KOPT-K1 (cell line): ENCODE measurements around the gene SERP2.

ENCODE experiments used
- H3K27ac ChIP-seq: fragments of 200-600 bp; sonication (generic); 2 replicates; pipeline ENCODE4 v1.5.1; 2016; ENCODE audit warnings: antibody characterized with exemption, mild to moderate bottlenecking, low read depth, low read length; ENCODE audit not compliant: poor library complexity, severe bottlenecking
- H3K36me3 ChIP-seq: fragments of 200-600 bp; sonication (generic); 2 replicates; pipeline ENCODE4 v1.5.1; 2017; ENCODE audit warnings: antibody characterized with exemption, mild to moderate bottlenecking, low read length, moderate library complexity; ENCODE audit not compliant: insufficient read depth
- H3K9me3 ChIP-seq: fragments of 200-600 bp; sonication (generic); 2 replicates; pipeline ENCODE4 v1.5.1; 2017; ENCODE audit warnings: antibody characterized with exemption, low read length, mild to moderate bottlenecking; ENCODE audit not compliant: insufficient read depth, poor library complexity, severe bottlenecking

SERP2 gene

DNA sequence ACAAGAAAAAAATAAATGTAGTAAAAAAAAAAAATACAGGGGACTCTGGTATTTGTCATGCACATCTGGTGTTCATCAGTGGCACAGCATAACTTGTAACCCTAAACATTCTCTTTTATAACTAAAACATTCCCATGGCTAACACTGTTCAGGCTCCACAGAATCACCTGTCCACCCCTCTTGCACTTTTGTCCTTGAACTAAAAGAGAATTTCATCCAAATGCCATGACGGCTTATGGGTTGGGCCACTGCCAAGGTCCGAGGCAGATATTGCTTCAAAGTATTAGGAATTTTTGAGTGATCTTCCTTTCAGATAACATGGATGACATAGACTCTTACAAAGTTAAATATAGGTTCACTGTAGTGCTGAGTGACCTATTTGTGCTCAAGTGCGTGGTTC, 25.7 kb upstream of the SERP2 start:
- Histone ChIP-seq H3K36me3 (no peaks in the 10 kb centered on the region), H3K27ac (no peak overlapping the region), H3K9me3 (no peaks in the 10 kb centered on the region)

DNA sequence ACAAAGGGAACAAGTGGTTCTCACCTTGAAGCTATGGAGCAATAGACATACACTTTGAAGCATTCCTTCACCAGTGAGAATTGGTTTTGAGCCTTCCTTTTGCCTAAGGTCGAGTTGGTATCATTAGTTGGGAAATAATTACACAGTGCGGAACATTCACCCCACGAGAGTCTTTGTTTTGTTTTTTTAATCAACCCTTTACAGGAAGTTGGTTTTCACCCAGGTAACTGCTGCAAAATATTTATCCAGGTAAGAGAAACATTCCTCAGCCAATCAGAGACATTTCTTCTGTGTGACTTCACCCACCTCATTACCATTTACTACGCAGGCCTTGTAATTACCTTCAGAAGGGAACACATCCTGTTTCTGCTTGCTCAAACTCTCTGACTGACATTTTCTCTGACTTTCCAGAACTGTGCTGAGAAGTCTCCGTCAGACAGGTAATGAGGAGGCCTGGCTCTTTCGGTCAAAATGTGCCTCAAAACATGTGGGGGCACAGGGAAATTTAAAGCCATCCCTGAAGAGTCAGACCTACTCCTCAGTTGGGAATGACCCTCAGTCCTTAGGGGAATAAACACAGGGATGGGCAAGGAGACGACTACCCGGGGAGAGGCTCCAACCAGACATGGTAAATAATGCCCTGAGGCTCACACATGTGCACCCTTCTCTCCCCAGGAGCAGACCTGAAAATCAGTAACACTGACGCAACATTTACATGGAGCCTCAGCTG, 22.7 kb upstream of the SERP2 start:
- Histone ChIP-seq H3K27ac (peak overlapping the region; percentile 72), H3K36me3 (no peaks in the 10 kb centered on the region), H3K9me3 (no peaks in the 10 kb centered on the region)

DNA sequence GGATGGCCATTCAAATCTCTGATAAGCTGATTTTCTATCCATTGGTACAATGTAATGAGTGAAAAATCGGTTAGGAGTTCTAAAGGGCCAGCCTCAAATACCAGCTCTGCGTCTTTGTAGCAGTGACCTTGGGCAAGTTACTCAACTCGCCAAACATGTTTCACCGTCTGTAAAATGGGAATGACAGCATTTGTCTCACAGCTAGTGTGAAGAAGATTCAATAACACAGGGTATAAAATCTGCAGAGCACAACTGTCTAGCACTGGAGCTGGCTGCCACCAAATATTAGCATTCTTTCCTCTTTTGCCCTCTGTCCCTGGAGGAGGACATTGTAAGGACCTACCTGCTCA, 22.1 kb upstream of the SERP2 start:
- Histone ChIP-seq H3K27ac (peak overlapping the region; percentile 72), H3K9me3 (no peaks in the 10 kb centered on the region), H3K36me3 (no peaks in the 10 kb centered on the region)

DNA sequence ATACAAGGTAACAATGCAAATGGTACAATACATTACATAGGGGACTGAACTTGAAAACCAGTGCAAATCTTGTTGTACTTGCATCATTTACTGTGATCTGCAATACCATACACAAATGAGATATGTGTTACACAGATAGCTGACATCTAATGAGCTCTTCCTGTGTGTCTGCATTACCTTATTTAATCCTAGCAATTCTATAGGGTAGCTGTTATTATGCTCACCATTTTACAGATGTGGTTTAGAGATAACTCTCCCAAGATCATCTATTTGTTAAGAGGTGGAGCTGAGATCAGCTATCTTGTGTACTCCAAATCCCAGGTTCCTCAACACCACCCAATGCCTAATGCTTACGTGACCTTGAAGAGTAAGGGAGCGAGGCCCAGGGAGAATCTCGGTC, 21.4 kb upstream of the SERP2 start:
- Histone ChIP-seq H3K27ac (peak overlapping the region; percentile 72), H3K9me3 (no peaks in the 10 kb centered on the region), H3K36me3 (no peaks in the 10 kb centered on the region)

DNA sequence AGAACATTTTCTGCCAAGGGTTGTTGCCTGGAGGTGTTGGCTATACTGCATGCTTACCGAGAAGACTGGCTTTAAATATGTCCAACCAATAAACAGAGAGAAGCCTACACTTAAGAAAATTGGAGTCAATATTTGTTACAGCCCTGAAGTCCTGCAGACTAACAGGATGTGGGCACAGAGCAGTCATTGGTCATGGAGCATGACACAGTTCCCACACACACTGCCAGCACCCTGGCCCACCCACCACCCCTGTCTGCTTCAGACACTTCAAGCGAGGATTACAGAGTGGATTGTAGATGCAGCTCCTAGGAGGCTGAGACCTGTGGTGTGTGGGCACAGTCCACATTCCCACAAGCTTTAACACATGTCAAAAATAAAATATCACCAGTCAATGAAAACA, 21.0 kb upstream of the SERP2 start:
- H3K9me3 ChIP-seq, result no peaks in the 10 kb centered on the region
- H3K27ac ChIP-seq, result peak overlapping the region; percentile 72
- no peaks in the 10 kb centered on the region for H3K36me3 ChIP-seq

DNA sequence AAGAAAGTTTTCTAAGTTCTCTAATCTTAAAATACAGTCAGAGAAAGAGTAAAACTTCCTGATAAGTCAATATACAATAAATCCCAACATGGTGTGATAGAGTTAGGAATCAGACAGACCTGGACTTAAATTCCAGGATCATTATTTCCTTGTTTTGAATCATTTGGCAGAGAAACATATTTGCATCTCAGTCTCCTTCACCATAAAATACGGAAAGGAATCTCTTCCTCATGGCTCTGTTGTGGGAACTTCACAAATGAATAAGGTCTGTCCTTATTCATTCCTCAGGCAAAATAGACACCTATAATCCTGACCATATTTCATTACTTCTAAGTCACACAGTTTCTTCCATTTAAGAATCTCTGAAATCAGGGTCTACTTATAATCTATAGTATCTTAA, 19.3 kb upstream of the SERP2 start:
- H3K27ac ChIP-seq, result no peak overlapping the region
- H3K36me3 ChIP-seq, result no peaks in the 10 kb centered on the region
- no peaks in the 10 kb centered on the region for H3K9me3 ChIP-seq

DNA sequence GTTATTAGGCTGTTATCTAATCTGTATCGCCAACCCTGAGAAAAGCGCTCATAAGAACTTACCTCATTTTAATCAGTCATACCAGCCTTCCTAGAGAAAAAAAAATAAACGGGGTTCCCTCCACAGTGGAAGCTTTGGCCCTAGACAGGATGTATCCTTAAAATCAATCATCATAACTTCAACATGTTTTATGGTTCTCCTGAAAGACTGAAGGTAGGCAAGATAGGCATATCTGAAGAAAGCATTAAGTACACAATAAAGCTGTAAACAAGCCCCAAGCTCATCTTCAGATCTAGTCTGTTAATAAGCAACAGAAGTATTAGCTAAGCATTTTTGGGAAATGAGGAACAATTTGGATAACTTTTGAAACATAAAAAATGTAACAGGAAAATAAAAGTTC, 18.7 kb upstream of the SERP2 start:
- no peaks in the 10 kb centered on the region for H3K36me3 ChIP-seq
- no peak overlapping the region for H3K27ac ChIP-seq
- H3K9me3 ChIP-seq, result no peaks in the 10 kb centered on the region

DNA sequence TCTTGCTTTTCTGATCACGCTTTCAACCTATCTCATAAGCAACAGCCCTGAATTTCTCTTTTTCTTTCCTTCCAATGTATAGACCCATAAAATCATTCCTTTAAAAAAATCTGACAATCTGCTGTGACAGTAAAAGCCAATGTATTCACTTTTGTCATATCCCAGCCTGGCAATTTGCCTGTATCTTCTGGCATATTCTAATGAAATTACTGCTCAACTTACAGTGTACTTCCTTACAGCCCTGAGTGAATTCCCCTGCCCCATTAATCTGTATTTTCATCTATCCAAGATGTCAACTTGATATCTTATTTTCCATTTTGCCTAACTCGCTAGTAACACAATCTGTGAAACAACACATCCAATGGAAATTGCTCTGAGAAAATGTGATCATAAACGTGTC, 18.0 kb upstream of the SERP2 start:
- Histone ChIP-seq H3K9me3 (no peaks in the 10 kb centered on the region), H3K36me3 (no peaks in the 10 kb centered on the region), H3K27ac (no peak overlapping the region)

DNA sequence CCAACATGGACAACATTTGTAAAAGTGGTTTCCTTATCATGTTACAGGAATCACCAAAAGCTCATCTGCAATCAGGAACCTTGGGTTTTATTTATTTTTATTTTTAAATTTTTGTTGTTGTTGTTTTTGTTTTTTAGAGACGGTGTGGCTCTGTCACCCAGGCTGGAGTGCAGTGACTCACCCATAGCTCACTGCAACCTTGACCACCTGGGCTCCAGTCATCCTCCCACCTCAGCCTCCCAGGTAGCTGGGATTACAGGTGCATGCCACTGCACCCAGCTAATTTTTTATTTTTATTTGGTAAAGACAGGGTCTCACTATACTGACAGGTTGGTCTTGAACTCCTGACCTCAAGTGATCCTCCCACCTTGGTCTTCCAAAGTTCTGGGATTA, 13.6 kb upstream of the SERP2 start:
- Histone ChIP-seq H3K9me3 (no peaks in the 10 kb centered on the region), H3K27ac (no peak overlapping the region), H3K36me3 (no peaks in the 10 kb centered on the region)

DNA sequence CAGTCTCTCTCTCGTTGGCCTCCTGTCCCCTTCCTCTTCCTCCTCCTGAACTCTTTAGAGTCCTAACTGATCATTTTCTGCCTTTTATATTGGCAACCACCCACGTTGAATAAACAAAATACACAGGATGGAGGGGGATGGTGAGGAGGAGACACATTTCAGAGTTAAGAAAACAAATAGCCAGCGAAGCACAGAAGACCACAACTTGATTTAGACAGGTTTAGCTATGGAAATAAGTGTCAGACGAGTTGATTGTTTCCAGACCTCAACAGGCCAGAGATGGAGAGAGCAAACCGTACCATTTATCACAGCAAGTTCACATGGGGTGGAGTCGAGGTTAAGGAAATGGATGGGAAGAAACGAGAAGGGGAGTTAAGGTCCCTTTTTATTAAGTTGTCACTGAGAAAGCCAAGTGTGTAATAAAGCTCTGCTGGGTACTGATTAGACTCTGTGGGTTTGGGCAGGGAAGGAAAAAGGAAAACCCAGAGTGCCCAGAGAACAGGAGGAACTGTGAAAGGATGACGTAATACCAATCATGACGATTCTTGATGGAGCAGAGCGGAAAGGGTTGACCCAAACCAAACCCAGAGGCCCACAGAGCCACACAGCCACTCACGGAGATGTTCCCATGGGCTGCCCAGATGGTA, 11.1 kb upstream of the SERP2 start:
- Histone ChIP-seq H3K36me3 (no peaks in the 10 kb centered on the region), H3K27ac (no peak overlapping the region), H3K9me3 (no peaks in the 10 kb centered on the region)

DNA sequence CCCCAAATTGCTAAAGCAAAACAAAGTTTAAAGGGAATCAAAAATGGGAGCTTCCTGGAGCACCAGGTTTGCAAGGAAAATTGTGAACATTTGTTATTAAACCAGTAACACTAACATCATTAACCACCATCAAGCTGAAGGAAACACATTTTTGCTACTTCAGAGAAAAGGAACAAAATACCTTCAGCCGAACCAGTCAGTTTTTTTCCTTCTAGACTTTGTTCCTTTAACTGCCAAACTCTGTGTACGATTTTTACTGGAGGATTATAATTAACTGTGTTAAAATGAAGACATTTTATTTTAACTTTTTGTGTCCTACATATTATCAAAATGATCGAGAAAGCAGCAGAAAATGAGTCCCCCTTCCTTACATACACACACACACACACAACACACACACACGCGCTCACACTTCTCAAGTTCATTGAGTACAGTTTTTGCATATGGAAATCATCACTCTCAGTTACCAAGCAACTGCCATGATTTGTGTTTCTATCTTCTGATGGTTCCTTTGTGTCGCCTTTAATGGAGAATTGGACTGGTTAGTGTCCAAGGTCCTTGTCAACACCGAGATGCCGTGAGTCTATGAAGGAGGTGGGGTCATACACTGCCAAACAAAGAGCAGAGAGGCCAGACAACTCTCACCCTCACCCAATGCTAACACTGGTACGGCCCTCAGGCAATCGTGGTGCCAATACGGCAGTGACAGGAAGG, 9.8 kb upstream of the SERP2 start:
- H3K9me3 ChIP-seq, result no peaks in the 10 kb centered on the region
- no peak overlapping the region for H3K27ac ChIP-seq
- no peaks in the 10 kb centered on the region for H3K36me3 ChIP-seq

DNA sequence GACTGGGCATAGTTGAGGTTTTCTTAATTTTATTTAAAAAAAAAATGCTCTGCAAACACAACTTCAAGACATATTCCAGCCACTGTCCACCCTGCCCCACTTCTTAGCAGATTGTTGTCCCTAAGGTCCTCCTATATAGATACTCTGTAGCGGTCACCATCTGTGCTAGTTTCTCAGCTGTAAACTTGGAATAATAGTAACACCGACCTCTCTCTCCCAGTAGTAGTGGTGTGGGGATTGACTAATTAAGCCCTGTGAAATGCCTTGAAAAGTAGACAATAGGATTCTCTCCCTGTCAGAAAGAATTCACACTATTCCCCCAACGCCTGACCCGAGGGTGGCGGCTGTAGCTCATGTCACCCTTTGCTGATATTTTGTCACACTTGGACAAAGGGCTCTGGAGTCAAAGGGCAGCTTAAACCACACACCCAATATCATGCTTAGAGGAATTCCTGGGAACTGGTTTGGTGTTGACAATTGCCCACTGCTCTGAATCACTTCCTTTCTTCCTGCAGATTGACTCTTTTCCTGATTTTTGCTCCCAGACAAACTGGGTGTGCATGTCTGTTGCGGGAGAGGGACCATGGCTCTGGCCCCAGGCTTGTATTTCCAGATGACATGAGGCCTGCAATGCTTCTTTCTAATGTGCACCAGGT, 9.2 kb upstream of the SERP2 start:
- no peak overlapping the region for H3K27ac ChIP-seq
- H3K9me3 ChIP-seq, result no peaks in the 10 kb centered on the region
- H3K36me3 ChIP-seq, result no peaks in the 10 kb centered on the region

DNA sequence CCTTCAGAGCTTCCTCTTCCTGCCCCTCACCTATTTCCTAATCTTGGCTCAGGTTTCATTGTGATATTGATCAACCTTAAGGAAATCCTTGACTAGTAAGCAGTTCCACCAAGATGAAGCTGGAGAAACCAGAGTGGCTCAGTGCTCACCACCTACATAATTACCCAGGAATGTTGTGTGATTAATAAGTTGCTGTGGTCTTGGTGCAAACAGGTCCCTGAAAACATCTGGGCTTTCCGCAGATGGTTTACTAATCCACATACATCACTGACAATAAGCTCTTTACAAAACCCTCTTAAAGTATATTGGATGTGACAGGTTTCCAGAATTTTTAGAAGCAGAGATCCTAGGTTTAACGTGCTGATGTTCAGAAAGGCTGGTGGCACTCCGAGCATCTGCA, 8.6 kb upstream of the SERP2 start:
- no peaks in the 10 kb centered on the region for H3K9me3 ChIP-seq
- no peak overlapping the region for H3K27ac ChIP-seq
- H3K36me3 ChIP-seq, result no peaks in the 10 kb centered on the region

DNA sequence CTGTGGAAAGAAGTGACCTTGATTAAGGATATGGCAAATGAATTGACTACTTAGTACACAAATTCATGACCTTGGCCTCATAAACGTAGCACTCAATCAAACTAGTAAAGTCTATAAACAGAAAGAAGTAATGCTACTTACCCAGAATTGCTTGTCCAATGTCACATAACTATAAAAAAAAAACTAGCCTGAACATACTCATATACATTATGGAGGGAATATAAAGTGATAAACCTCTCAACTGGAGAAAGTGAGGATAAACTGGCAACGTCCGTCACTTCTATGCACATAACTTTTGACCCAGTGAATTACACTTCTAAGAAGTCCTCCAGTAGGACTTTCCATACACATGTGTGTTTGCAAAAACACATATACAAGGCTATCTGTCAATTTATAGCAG, 7.7 kb upstream of the SERP2 start:
- H3K36me3 ChIP-seq, result no peaks in the 10 kb centered on the region

DNA sequence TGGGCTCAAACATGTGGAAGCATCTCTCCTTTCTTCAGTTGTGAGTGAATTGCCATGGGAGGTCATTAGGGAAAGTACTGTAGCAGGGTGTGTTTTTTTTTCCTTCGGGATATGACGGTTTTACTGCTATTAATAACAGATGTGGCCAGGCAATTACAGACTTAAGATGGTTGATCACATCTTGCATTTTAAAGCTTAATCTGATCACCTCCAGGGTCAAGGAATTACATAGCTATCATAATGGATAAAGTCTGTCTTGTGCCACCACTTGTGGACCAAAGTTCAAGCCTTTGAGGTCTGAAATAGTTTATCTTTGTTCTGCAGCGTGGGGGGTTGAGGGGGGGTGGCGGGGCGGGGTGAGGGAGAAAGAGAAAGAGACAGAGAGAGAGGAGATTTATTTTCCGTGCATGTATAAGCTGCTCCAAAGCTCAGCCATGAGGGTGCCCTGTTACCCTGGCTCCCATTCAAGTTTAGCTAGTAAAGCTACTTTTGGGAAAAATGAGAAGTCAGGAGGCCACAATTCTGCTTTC, 5.5 kb upstream of the SERP2 start:
- no peaks in the 10 kb centered on the region for H3K36me3 ChIP-seq
- no peak overlapping the region for H3K27ac ChIP-seq

More for the DNA sequence above, 7.7 kb upstream of the SERP2 start:
- H3K27ac ChIP-seq, result no peak overlapping the region
- no peaks in the 10 kb centered on the region for H3K9me3 ChIP-seq

More for the DNA sequence above, 5.5 kb upstream of the SERP2 start:
- H3K9me3 ChIP-seq, result no peaks in the 10 kb centered on the region
